GM21529 (cell line): ENCODE results near the gene GTF2IRD1.
"Not testable (repeated sequence)": the region's sequence is repeated elsewhere in the genome, so short reads cannot be mapped to it uniquely, and the experiment has no call there.

Source experiments
- ATAC-seq: cut with Tn5 transposase; IDR thresholded peaks from one replicate; pipeline ENCODE4 v1.9.1; 2021; ENCODE audit not compliant: unreplicated experiment

Gene GTF2IRD1

GRCh38 chr7:74545921-74546320 lies 92.2 kb downstream of the GTF2IRD1 start:
- no peak for ATAC-seq

- ATAC-seq, result peak; percentile 67
Observed at GRCh38 chr7:74553596-74554012, 99.9 kb downstream of the GTF2IRD1 start.

- ATAC-seq, result no peak
Observed at GRCh38 chr7:74554178-74554577, 100.5 kb downstream of the GTF2IRD1 start.

- ATAC-seq, result no peak
Observed at GRCh38 chr7:74560086-74560719, 106.5 kb downstream of the GTF2IRD1 start.

- no peak for ATAC-seq
Observed at GRCh38 chr7:74561898-74562613, 108.3 kb downstream of the GTF2IRD1 start.

- not testable (repeated sequence) for ATAC-seq
Observed at GRCh38 chr7:74563639-74564038, 109.9 kb downstream of the GTF2IRD1 start.

GRCh38 chr7:74567318-74567668 lies 113.6 kb downstream of the GTF2IRD1 start:
- ATAC-seq, result no peak

GRCh38 chr7:74568658-74569057 lies 115.0 kb downstream of the GTF2IRD1 start:
- no peak for ATAC-seq

- ATAC-seq, result no peak
Observed at GRCh38 chr7:74569501-74570075, 115.9 kb downstream of the GTF2IRD1 start.

- no peak for ATAC-seq
Observed at GRCh38 chr7:74570533-74571156, 116.9 kb downstream of the GTF2IRD1 start.

- no peak for ATAC-seq
Observed at GRCh38 chr7:74572301-74572979, 118.7 kb downstream of the GTF2IRD1 start.

GRCh38 chr7:74573512-74573911 lies 119.8 kb downstream of the GTF2IRD1 start:
- ATAC-seq, result no peak

GRCh38 chr7:74575083-74575784 lies 121.5 kb downstream of the GTF2IRD1 start:
- no peak for ATAC-seq

GRCh38 chr7:74575811-74576210 lies 122.1 kb downstream of the GTF2IRD1 start:
- no peak for ATAC-seq

- ATAC-seq, result no peak
Observed at GRCh38 chr7:74579800-74580685, 126.3 kb downstream of the GTF2IRD1 start.

- no peak for ATAC-seq
Observed at GRCh38 chr7:74581916-74582440, 128.3 kb downstream of the GTF2IRD1 start.

GRCh38 chr7:74582447-74583039 lies 128.8 kb downstream of the GTF2IRD1 start:
- ATAC-seq, result no peak

GRCh38 chr7:74583630-74584029 lies 129.9 kb downstream of the GTF2IRD1 start:
- no peak for ATAC-seq
